Suprapubic skin (tissue), 4 donors: ENCODE results near the gene BFSP1. TPM values are rescaled to one million over a fixed set of nuclear protein-coding genes. Genes with fewer than 3 reads are reported as not detected.

Experiments
- DNase-seq, 2 donors: peaks; one replicate each; pipeline ENCODE4 v3.0.0-alpha.2; 2019; ENCODE audit warnings: low spot score in 2 of 2
- H3K27ac ChIP-seq: fragments of 200-600 bp; sonication (generic); one replicate; pipeline ENCODE4 v1.5.1; 2019
- H3K27me3 ChIP-seq: fragments of 200-600 bp; sonication (generic); one replicate; pipeline ENCODE4 v1.5.1; 2019
- H3K36me3 ChIP-seq: fragments of 200-600 bp; sonication (generic); one replicate; pipeline ENCODE4 v1.5.1; 2019
- H3K4me1 ChIP-seq: fragments of 200-600 bp; sonication (generic); one replicate; pipeline ENCODE4 v1.5.1; 2019
- H3K4me3 ChIP-seq: fragments of 200-600 bp; sonication (generic); one replicate; pipeline ENCODE4 v1.5.1; 2019; ENCODE audit warnings: mild to moderate bottlenecking
- H3K9me3 ChIP-seq: fragments of 200-600 bp; sonication (generic); one replicate; pipeline ENCODE4 v1.5.1; 2019
- CTCF ChIP-seq, 2 donors: fragments of 200-600 bp in 1 of 2; fragments of 450-650 bp in 1 of 2; sonication (generic) in 1 of 2; IDR thresholded peaks; one replicate each; pipeline ENCODE4 v1.5.1; 2016 to 2019; ENCODE audit warnings: antibody characterized with exemption in 2 of 2, mild to moderate bottlenecking in 1 of 2, moderate library complexity in 1 of 2
- EP300 ChIP-seq: sonication (generic); formaldehyde crosslinking; IDR thresholded peaks from one replicate; pipeline ENCODE4 v1.6.1; 2017; ENCODE audit warnings: antibody characterized with exemption
- POLR2A ChIP-seq, 2 donors: fragments of 450-650 bp; IDR thresholded peaks; one replicate each; pipeline ENCODE4 v1.6.1; 2017; ENCODE audit warnings: antibody characterized with exemption in 2 of 2, mild to moderate bottlenecking in 2 of 2, moderate library complexity in 2 of 2
- POLR2AphosphoS5 ChIP-seq, 3 donors: sonication (generic); formaldehyde crosslinking; IDR thresholded peaks; one replicate each; pipeline ENCODE4 v1.6.1; 2017; ENCODE audit warnings: antibody characterized with exemption in 3 of 3
- WGBS: methylation state at CpG from one replicate; pipeline ENCODE4 v1.1.5; 2018; 5-methylcytosine and 5-hydroxymethylcytosine counted together
- total RNA-seq, 4 donors: library from RNA; depleted of rRNA; stranded (reverse); fragments of >200 nt; gene quantifications; one replicate each; pipeline ENCODE4 v1.1.0, GENCODE V29; 2016

BFSP1 gene
- total RNA-seq, 4 donors from 2014 or later: 0.85 to 1.7 (median 1.4) TPM

GRCh38 chr20:17485017-17485416 lies 46.2 kb downstream of the BFSP1 start:
- Histone ChIP-seq H3K36me3 (no peaks in the 10 kb centered on the region), H3K4me1 (no peaks in the 10 kb centered on the region), H3K9me3 (no peaks in the 10 kb centered on the region), H3K4me3 (no peak overlapping the region), H3K27ac (no peak overlapping the region), H3K27me3 (peaks cover 6% of the 10 kb centered on the region)
- DNase-seq: peak in 1 of 2 donors; percentile 6
- WGBS: 95% methylated on average over 2 of the region's 2 CpGs
- no peak for TF ChIP-seq POLR2AphosphoS5 (IDR thresholded peaks at IDR 0.05)
- no peak for TF ChIP-seq CTCF (IDR thresholded peaks at IDR 0.05)
- no peak for TF ChIP-seq EP300
- no peak for TF ChIP-seq POLR2A (IDR thresholded peaks at IDR 0.05)

DNA sequence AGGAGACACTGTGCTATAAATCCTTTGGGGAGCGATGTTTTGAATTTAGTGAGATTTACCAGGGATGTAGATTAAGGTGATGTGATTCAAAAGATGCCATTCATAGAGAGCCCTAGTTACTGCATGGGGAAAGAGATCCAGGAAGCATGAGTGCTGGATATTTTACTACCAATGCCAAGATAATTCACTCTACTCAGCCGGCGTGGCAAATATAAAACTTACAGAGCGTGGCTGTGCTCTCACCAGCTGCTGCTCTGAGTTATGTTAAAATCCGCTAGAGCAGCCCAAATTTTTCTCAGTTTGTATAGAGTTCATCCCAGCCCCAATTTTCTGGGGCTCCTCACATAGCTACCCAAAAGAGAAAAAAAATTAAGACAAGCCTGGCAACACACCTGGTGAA lies 48.6 kb downstream of the BFSP1 start:
- Histone ChIP-seq H3K4me3 (no peak overlapping the region), H3K36me3 (no peaks in the 10 kb centered on the region), H3K4me1 (no peaks in the 10 kb centered on the region), H3K27ac (no peak overlapping the region), H3K9me3 (no peaks in the 10 kb centered on the region), H3K27me3 (peaks cover 6% of the 10 kb centered on the region)
- DNase-seq: peak in 1 of 2 donors; percentile 15
- TF ChIP-seq POLR2AphosphoS5 (IDR thresholded peaks at IDR 0.05): no peak
- 60% methylated on average over 5 of the region's 5 CpGs for WGBS

DNA sequence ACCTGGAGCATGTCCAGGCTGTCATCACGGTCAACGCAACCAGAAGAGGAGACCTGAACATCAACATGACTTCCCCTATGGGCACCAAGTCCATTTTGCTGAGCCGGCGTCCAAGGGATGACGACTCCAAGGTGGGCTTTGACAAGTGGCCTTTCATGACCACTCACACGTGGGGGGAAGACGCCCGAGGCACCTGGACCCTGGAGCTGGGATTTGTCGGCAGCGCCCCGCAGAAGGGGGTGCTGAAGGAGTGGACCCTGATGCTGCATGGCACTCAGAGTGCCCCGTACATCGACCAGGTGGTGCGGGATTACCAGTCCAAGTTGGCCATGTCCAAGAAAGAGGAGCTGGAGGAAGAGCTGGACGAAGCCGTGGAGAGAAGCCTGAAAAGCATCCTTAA lies 49.5 kb downstream of the BFSP1 start:
- TF ChIP-seq CTCF (IDR thresholded peaks at IDR 0.05) (no peak), EP300 (no peak), POLR2AphosphoS5 (IDR thresholded peaks at IDR 0.05) (no peak), POLR2A (IDR thresholded peaks at IDR 0.05) (no peak)
- Histone ChIP-seq H3K4me3 (no peak overlapping the region), H3K9me3 (no peaks in the 10 kb centered on the region), H3K4me1 (no peaks in the 10 kb centered on the region), H3K27me3 (peaks cover 6% of the 10 kb centered on the region), H3K27ac (no peak overlapping the region), H3K36me3 (no peaks in the 10 kb centered on the region)
- peak in 1 of 2 donors; percentile 74 for DNase-seq
- 92% methylated on average over 16 of the region's 16 CpGs for WGBS

DNA sequence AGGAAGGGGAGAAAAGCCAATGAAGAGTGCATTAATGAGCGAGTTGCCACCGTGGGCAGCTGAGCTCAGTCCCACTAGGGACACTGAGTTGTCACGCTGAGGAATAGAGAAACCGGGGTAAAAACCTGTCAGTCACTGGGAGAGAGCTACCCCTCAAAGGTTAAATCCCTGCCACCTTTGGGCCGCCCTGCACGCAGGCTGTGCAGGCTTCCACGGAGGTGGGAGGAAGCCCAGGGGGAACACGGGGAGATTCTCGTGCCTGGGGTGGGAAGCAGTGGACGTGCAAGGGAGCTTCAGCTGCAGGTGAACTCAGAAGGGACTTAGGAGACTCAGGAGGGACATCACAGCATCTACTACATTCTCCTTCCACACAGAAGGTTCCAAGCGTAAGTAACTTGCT lies 50.5 kb downstream of the BFSP1 start:
- Histone ChIP-seq H3K9me3 (no peaks in the 10 kb centered on the region), H3K4me1 (no peaks in the 10 kb centered on the region), H3K36me3 (no peaks in the 10 kb centered on the region), H3K27ac (no peak overlapping the region), H3K4me3 (no peak overlapping the region), H3K27me3 (peaks cover 6% of the 10 kb centered on the region)
- 85% methylated on average over 11 of the region's 11 CpGs for WGBS
- no peak for TF ChIP-seq POLR2AphosphoS5 (IDR thresholded peaks at IDR 0.05)
- no peak for TF ChIP-seq POLR2A (IDR thresholded peaks at IDR 0.05)
- TF ChIP-seq CTCF (IDR thresholded peaks at IDR 0.05): no peak
- no peak for TF ChIP-seq EP300
- DNase-seq: peak in 1 of 2 donors; percentile 41

GRCh38 chr20:17479063-17479657 lies 52.0 kb downstream of the BFSP1 start:
- H3K4me3 ChIP-seq: no peak overlapping the region
- H3K27me3 ChIP-seq: peaks cover 6% of the 10 kb centered on the region
- H3K4me1 ChIP-seq: no peaks in the 10 kb centered on the region
- DNase-seq: peak in 1 of 2 donors; percentile 71
- H3K9me3 ChIP-seq: no peaks in the 10 kb centered on the region
- no peaks in the 10 kb centered on the region for H3K36me3 ChIP-seq
- WGBS: 90% methylated on average over 23 of the region's 23 CpGs
- TF ChIP-seq EP300 (no peak), POLR2A (IDR thresholded peaks at IDR 0.05) (no peak), POLR2AphosphoS5 (IDR thresholded peaks at IDR 0.05) (no peak)
- H3K27ac ChIP-seq: no peak overlapping the region

- Histone ChIP-seq H3K36me3 (no peaks in the 10 kb centered on the region), H3K27me3 (no peaks in the 10 kb centered on the region), H3K9me3 (no peaks in the 10 kb centered on the region), H3K4me1 (no peaks in the 10 kb centered on the region), H3K27ac (no peak overlapping the region), H3K4me3 (no peak overlapping the region)
- TF ChIP-seq POLR2AphosphoS5 (IDR thresholded peaks at IDR 0.05) (no peak), POLR2A (IDR thresholded peaks at IDR 0.05) (no peak), EP300 (no peak), CTCF (IDR thresholded peaks at IDR 0.05) (no peak)
- peak in 1 of 2 donors; percentile 13 for DNase-seq
- WGBS: 67% methylated on average over 6 of the region's 6 CpGs
These were observed 57.5 kb downstream of the BFSP1 start for GRCh38 chr20:17473659-17474058.
